PFSK-1 (cell line): ENCODE results near the gene TYW3.

Experiments
- POLR2AphosphoS5 ChIP-seq: IDR thresholded peaks from 2 replicates; pipeline ENCODE4 v1.6.1; 2012; ENCODE audit warnings: low read depth, mild to moderate bottlenecking, control low read depth, low read length, moderate library complexity
- REST ChIP-seq, 2 experiments: IDR thresholded peaks; 2 replicates each; pipeline versions ENCODE4 v1.6.1 to v1.8.0; 2011 to 2012; ENCODE audit warnings: low read depth in 2 of 2, low read length in 2 of 2, control low read depth in 1 of 2, inconsistent platforms in 1 of 2, mild to moderate bottlenecking in 1 of 2, moderate library complexity in 1 of 2; ENCODE audit not compliant: insufficient read depth in 1 of 2
- SIN3A ChIP-seq: IDR thresholded peaks from 2 replicates; pipeline ENCODE4 v1.6.1; 2012; ENCODE audit warnings: mild to moderate bottlenecking, low read length, moderate library complexity, borderline replicate concordance; ENCODE audit not compliant: insufficient read depth
- TAF1 ChIP-seq: IDR thresholded peaks from 2 replicates; pipeline ENCODE4 v1.6.1; 2012; ENCODE audit warnings: low read length, control low read depth, borderline replicate concordance; ENCODE audit not compliant: insufficient read depth

- TF ChIP-seq TAF1 (no peak), POLR2AphosphoS5 (no peak), REST (IDR thresholded peaks at IDR 0.05; ENCODE audit: insufficient read depth in 1 of 2, low read depth in 2 of 2, low read length in 2 of 2) (no peak), SIN3A (no peak)
These were observed 40.6 kb downstream of the TYW3 start for GRCh38 chr1:74773582-74773981.
